COR-L47 (cell line): Measurements from ENCODE around the gene METTL25B.

Experiments used
- DNase-seq: peaks from one replicate; lab custom pipeline; 2025; lab: John Stamatoyannopoulos, UW

Gene METTL25B

GRCh38 chr1:156768610-156769295 lies 40.5 kb downstream of the METTL25B start:
- DNase-seq = no peak

GRCh38 chr1:156772222-156772621 lies 44.0 kb downstream of the METTL25B start:
- no peak for DNase-seq

- no peak for DNase-seq
Observed at GRCh38 chr1:156772728-156773497, 44.6 kb downstream of the METTL25B start.

GRCh38 chr1:156773607-156774006 lies 45.3 kb downstream of the METTL25B start:
- DNase-seq = no peak

- no peak for DNase-seq
Observed at GRCh38 chr1:156775799-156776198, 47.5 kb downstream of the METTL25B start.

- DNase-seq = no peak
Observed at GRCh38 chr1:156776942-156777341, 48.7 kb downstream of the METTL25B start.

- DNase-seq = no peak
Observed at GRCh38 chr1:156777573-156777972, 49.3 kb downstream of the METTL25B start.

GRCh38 chr1:156781585-156782186 lies 53.4 kb downstream of the METTL25B start:
- DNase-seq = no peak

GRCh38 chr1:156785458-156785857 lies 57.2 kb downstream of the METTL25B start:
- no peak for DNase-seq
